CD4-positive, alpha-beta T cell (primary cell): ENCODE measurements around the gene HDAC4. TPM values are rescaled to one million over a fixed set of nuclear protein-coding genes. Genes with fewer than 3 reads are reported as not detected.

Source experiments
- ATAC-seq: fragments of 200-7000 bp; cut with Tn5 transposase; one replicate; pipeline ENCODE4 v1.10.0; 2022; ENCODE audit warnings: mild to moderate bottlenecking; ENCODE audit not compliant: poor library complexity
- CTCF ChIA-PET: fragments of 350-600 bp; sonication (Branson Sonifier 250); formaldehyde crosslinking; loops from one replicate; lab custom pipeline; 2021; ENCODE audit warnings: antibody characterized with exemption, inconsistent platforms; lab: Charles Lee
- POLR2A ChIA-PET: fragments of 350-600 bp; sonication (Branson Sonifier 250); formaldehyde crosslinking; loops from one replicate; lab custom pipeline; 2021; ENCODE audit warnings: antibody characterized with exemption, inconsistent platforms; lab: Charles Lee
- DNase-seq, 14 experiments: peaks; one replicate each; pipeline ENCODE4 v3.0.0-alpha.2; 2013 to 2020; ENCODE audit warnings: mixed read lengths in 2 of 14
- H3K27ac ChIP-seq, 2 donors: one replicate each; pipeline versions ENCODE4 v1.5.1 to v1.7.0; 2013; ENCODE audit warnings: low read length in 2 of 2, low read depth in 1 of 2, mild to moderate bottlenecking in 1 of 2
- H3K27me3 ChIP-seq, 2 experiments: 1 replicate in 1 of 2; 2 replicates in 1 of 2; pipeline versions ENCODE4 v1.6.1 to v1.7.0; 2013; ENCODE audit warnings: low read length in 2 of 2, control low read depth in 1 of 2, mild to moderate bottlenecking in 1 of 2, moderate library complexity in 1 of 2; ENCODE audit not compliant: insufficient read depth in 2 of 2, control insufficient read depth in 1 of 2
- H3K36me3 ChIP-seq: one replicate; pipeline ENCODE4 v1.6.1; 2013; ENCODE audit warnings: low read length, control low read depth; ENCODE audit not compliant: insufficient read depth
- H3K4me1 ChIP-seq: one replicate; pipeline ENCODE4 v1.6.1; 2013; ENCODE audit warnings: low read length, control low read depth; ENCODE audit not compliant: insufficient read depth
- H3K4me3 ChIP-seq: one replicate; pipeline ENCODE4 v1.5.1; 2013; ENCODE audit warnings: mild to moderate bottlenecking, low read length, moderate library complexity
- H3K9me3 ChIP-seq, 2 experiments: 1 replicate in 1 of 2; 2 replicates in 1 of 2; pipeline versions ENCODE4 v1.6.1 to v1.7.0; 2013; ENCODE audit warnings: low read length in 2 of 2, mild to moderate bottlenecking in 2 of 2, control low read depth in 1 of 2, moderate library complexity in 1 of 2; ENCODE audit not compliant: control insufficient read depth in 1 of 2, insufficient read depth in 1 of 2
- H3K27ac Mint-ChIP-seq: one replicate; pipeline ENCODE4 v1.8.0; 2020; ENCODE audit warnings: mixed read lengths
- H3K27me3 Mint-ChIP-seq: one replicate; pipeline ENCODE4 v1.8.0; 2021; ENCODE audit warnings: mixed read lengths
- H3K36me3 Mint-ChIP-seq: one replicate; pipeline ENCODE4 v1.8.0; 2021; ENCODE audit warnings: low read depth, mixed read lengths
- H3K4me1 Mint-ChIP-seq: one replicate; pipeline ENCODE4 v1.8.0; 2021; ENCODE audit warnings: low read depth, mixed read lengths
- H3K4me3 Mint-ChIP-seq: one replicate; pipeline ENCODE4 v1.8.0; 2020; ENCODE audit warnings: mild to moderate bottlenecking, mixed read lengths
- H3K9me3 Mint-ChIP-seq: one replicate; pipeline ENCODE4 v1.8.0; 2020; ENCODE audit warnings: mixed read lengths
- CTCF ChIP-seq: fragments of 200-600 bp; IDR thresholded peaks from one replicate; pipeline ENCODE4 v1.8.0; 2022; ENCODE audit warnings: antibody characterized with exemption, mild to moderate bottlenecking
- intact Hi-C, 2 experiments: fragments of 100-400 bp; cut with DNase I in 1 of 2; cut with micrococcal nuclease in 1 of 2; formaldehyde crosslinking; loops; one replicate each; pipeline versions ENCODE4 v1.15.1 to v1.9.0; 2023 to 2025; cut with DNase I, micrococcal nuclease
- total RNA-seq, 174 experiments: library from RNA in 2 of 174; stranded (reverse) in 2 of 174; gene quantifications; one replicate each; pipeline ENCODE4 v1.2.3 and lab custom pipeline; 2021 to 2026

HDAC4 gene
- total RNA-seq, 2 experiments from 2014 or later = 45.3 to 49.2 TPM

DNA sequence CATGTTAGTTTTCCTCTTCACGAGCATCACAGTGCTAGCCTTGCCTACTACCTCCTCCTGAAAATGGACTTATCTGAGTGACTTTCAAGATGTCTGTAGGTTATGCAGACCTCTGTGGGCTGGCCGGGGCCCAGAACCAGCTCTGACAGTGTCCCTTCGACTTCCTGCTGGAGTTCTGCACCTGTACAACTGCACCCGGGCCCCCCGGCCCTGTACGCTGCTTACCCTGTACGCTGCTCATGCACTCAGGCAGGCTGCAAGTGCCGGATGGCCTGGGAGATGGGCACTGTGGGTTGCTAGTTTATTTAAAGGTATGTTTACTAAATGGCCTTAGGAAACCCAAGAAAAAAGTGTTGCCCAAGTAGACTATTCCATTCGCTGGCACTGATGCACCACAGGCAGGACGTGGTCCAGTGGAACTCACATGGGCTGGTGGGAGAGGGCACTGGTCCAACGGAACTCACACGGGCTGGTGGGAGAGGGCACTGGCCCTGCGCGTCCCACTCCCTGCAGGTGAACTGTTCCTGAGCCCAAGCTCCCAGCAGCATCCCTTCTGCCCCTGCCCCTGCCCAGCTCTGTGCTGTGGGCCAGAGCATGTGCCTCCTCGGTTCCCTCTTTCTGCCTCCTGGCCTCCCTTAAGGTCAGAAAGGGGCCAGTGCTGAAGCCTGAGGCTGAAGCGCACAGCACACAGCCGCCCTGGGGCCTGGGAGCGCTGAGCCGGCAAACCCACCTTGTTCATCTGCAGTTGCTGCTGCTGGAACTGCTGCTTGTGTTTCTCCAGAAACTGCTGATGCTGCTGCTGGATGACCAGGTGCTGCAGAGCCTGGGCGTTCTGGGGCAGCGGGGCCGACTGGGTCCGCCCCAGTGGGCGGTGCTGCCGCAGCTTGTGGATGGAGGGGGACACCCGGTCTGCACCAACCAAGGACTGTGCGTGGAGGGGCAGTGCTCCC lies 274.8 kb downstream of the HDAC4 start:
- Histone ChIP-seq H3K36me3 (peaks cover 73% of the 10 kb centered on the region), H3K27me3 (no peaks in the 10 kb centered on the region), H3K9me3 (peaks cover 0 to 12% of the 10 kb centered on the region in 2 experiments), H3K4me1 (peaks cover 4% of the 10 kb centered on the region), H3K27ac (no peak overlapping the region), H3K4me3 (no peak overlapping the region)
- peaks cover 73% of the 10 kb centered on the region for H3K36me3 Mint-ChIP-seq
- ChIA-PET CTCF (no interaction called here), POLR2A (no interaction called here)
- H3K4me1 Mint-ChIP-seq = no peaks in the 10 kb centered on the region
- intact Hi-C loops = no loop called here
- ATAC-seq (no peak), DNase-seq (no peak)
- H3K4me3 Mint-ChIP-seq = no peak overlapping the region
- TF ChIP-seq CTCF = no peak
- H3K9me3 Mint-ChIP-seq = no peaks in the 10 kb centered on the region
- H3K27me3 Mint-ChIP-seq = no peaks in the 10 kb centered on the region
- H3K27ac Mint-ChIP-seq = no peak overlapping the region

GRCh38 chr2:239124152-239124899 lies 276.5 kb downstream of the HDAC4 start:
- no peaks in the 10 kb centered on the region for H3K27me3 ChIP-seq
- H3K4me1 Mint-ChIP-seq = peaks cover 9% of the 10 kb centered on the region
- DNase-seq = no peak

More at GRCh38 chr2:239124152-239124899, 276.5 kb downstream of the HDAC4 start:
- Mint-ChIP-seq H3K27me3 (no peaks in the 10 kb centered on the region), H3K36me3 (peaks cover 65% of the 10 kb centered on the region), H3K4me3 (no peak overlapping the region), H3K9me3 (no peaks in the 10 kb centered on the region), H3K27ac (no peak overlapping the region)
- peaks cover 56% of the 10 kb centered on the region for H3K36me3 ChIP-seq
- peaks cover 16% of the 10 kb centered on the region for H3K4me1 ChIP-seq
- ATAC-seq = no peak
- ChIA-PET POLR2A (no interaction called here), CTCF (no interaction called here)
- TF ChIP-seq CTCF = no peak
- no peak overlapping the region for H3K27ac ChIP-seq
- intact Hi-C loops = no loop called here
- H3K4me3 ChIP-seq = no peak overlapping the region
- peaks cover 0 to 12% of the 10 kb centered on the region in 2 experiments for H3K9me3 ChIP-seq
